Transverse colon (tissue), 3 donors: ENCODE results near the gene GRIN2B.

Experiments
- EP300 ChIP-seq: sonication (generic); formaldehyde crosslinking; IDR thresholded peaks from one replicate; pipeline ENCODE4 v1.6.1; 2017; ENCODE audit warnings: antibody characterized with exemption, low read depth
- POLR2A ChIP-seq: fragments of 450-650 bp; IDR thresholded peaks from one replicate; pipeline ENCODE4 v1.6.1; 2016; ENCODE audit warnings: antibody characterized with exemption, mild to moderate bottlenecking, moderate library complexity
- TF ChIP-seq, protein P1 (sequence below), 5 experiments: fragments of 200-600 bp in 3 of 5; fragments of 450-650 bp in 2 of 5; sonication (generic) in 3 of 5; IDR thresholded peaks; 1 replicate in 2 of 5; 2 replicates in 3 of 5; pipeline ENCODE4 v1.5.1; 2016 to 2017; ENCODE audit warnings: antibody characterized with exemption in 5 of 5, inconsistent platforms in 3 of 5, mild to moderate bottlenecking in 2 of 5, moderate library complexity in 1 of 5

DNA sequence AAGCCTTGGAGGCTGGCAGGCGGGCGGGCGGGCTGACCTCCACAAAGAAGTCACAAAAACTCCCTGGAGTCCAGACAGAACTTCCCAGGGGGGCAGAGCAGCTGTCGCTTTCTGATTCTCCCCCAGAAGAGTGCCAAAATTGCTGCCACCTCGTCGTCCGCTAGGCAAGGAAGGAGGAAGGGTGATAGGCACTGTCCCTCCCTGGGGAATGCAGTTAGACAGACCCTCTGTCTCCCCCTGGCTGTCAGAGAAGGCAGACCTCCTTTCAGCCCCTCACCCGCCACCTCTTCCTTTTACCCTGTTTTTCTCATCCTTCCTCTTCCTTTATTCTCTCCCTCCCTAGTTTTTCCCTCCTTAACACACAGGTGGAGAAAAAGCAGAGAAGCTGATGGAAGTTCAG, 18.7 kb downstream of the GRIN2B start:
- TF ChIP-seq POLR2A, result no peak
- no peak for TF ChIP-seq EP300
- TF ChIP-seq, protein P1, sequence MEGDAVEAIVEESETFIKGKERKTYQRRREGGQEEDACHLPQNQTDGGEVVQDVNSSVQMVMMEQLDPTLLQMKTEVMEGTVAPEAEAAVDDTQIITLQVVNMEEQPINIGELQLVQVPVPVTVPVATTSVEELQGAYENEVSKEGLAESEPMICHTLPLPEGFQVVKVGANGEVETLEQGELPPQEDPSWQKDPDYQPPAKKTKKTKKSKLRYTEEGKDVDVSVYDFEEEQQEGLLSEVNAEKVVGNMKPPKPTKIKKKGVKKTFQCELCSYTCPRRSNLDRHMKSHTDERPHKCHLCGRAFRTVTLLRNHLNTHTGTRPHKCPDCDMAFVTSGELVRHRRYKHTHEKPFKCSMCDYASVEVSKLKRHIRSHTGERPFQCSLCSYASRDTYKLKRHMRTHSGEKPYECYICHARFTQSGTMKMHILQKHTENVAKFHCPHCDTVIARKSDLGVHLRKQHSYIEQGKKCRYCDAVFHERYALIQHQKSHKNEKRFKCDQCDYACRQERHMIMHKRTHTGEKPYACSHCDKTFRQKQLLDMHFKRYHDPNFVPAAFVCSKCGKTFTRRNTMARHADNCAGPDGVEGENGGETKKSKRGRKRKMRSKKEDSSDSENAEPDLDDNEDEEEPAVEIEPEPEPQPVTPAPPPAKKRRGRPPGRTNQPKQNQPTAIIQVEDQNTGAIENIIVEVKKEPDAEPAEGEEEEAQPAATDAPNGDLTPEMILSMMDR (IDR thresholded peaks at IDR 0.05), result peak in 1 of 5 experiments; percentile 7
